ENCODE measurements around the gene CDC73. TPM values are rescaled to one million over a fixed set of nuclear protein-coding genes. Genes with fewer than 3 reads are reported as not detected.
A peak's percentile ranks its signal among the peaks of the same experiment; 100 is the strongest.

Gene CDC73
- total and polyA plus RNA-seq, 9 of the 15 experiments (the other 6 are each of a cell fraction or from before 2014, with no cell fraction given), result 19.0 to 61.7 (median 30.1) TPM

DNA sequence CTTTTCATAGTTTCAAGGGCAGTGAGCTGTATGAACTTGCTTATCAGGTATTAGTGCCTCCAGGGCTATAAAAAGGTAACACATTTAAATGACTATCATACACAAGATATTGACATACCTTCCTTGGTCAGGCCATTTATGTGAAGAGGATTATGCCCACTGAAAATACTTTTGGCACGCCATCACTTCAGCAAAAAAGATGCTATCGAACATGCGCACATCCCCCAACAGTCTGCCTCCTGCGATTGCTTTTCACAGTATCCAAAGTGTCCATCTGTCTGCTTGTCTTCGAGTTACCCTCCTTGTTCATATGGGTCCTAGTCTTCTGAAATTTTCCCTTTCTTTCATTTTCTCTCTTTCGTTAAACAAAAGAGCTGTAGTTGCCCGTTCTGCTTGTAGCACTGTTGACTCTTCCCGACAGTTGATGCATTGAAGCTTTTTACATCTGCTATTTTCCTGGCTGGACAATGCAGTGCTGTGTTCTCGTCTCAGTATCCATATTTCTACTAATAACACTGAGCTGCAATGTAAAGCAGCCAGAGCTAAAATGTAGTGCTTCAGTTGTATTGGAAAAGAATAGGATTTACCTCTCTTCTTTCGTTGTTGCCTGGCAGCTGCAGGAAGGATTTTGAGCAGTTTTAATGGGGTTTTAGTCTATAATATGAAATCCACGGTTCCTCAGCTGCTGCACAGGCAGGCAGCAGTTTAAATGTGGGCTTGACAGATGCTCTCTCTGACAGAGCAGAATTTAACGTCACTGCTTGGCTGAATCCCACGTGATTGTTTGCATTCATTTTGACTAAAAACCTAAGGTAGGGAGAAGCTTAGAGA lies 64.3 kb downstream of the CDC73 start, which contains the start of gene B3GALT2:
Gene B3GALT2, minus strand, starts transcription at position 713 of the 831 bp plus-strand sequence. CDS start 5,051 bp downstream, outside the sequence.
- Histone ChIP-seq H2AFZ (ENCODE audit: low read depth, low read length) (no peak within 1 kb of the TSS), H3K36me3 (ENCODE audit: control insufficient read depth, insufficient read depth, low read length) (peaks cover 3% of the 10 kb centered on the region; the same call in 1 of the 3 replicates), H3K9ac (ENCODE audit: insufficient read depth in 1 of 2, low read depth in 2 of 2, low read length in 2 of 2) (no peak within 1 kb of the TSS), H3K9me3 (replicated peaks; ENCODE audit: control insufficient read depth, insufficient read depth, low read depth, low read length) (no peaks in the 10 kb centered on the region; the same call in 1 of the 2 replicates), H3K79me2 (ENCODE audit: control insufficient read depth, insufficient read depth, low read length) (peaks cover 87% of the 10 kb centered on the region), H3K9me1 (ENCODE audit: control insufficient read depth, insufficient read depth, low read length) (no peaks in the 10 kb centered on the region), H3K4me2 (ENCODE audit: insufficient read depth, low read length) (no peak within 1 kb of the TSS; the same call in 1 of the 2 replicates), H4K20me1 (replicated peaks; ENCODE audit: control insufficient read depth, insufficient read depth, low read length) (peaks cover 3% of the 10 kb centered on the region; the same call in 1 of the 2 replicates), H3K27ac (ENCODE audit: extremely low read depth, low read depth, low read length) (no peak within 1 kb of the TSS), H3K4me3 (no peak within 1 kb of the TSS), H3K27me3 (ENCODE audit: control insufficient read depth in 2 of 2, insufficient read depth in 2 of 2, low read length in 2 of 2) (no peaks in the 10 kb centered on the region), H3K4me1 (replicated peaks in 1 of 2; ENCODE audit: control insufficient read depth in 2 of 2, insufficient read depth in 2 of 2, low read length in 2 of 2) (no peaks in the 10 kb centered on the region; a peak in 1 of 5 replicates)
- peak in 1 of 4 experiments; percentile 26 for DNase-seq (ENCODE audit: extremely low read depth in 1 of 4, low spot score in 3 of 4)
- peak; percentile 44 for FAIRE-seq
- intact Hi-C loops (cut with micrococcal nuclease), result loop anchor here (10.0 kb wide), 1 partner anchor 209 kb away; no protein-coding TSS in a partner anchor
- ChIA-PET CTCF (ENCODE audit: low intra/inter-chr PET ratio) (no interaction called here), POLR2A (interaction anchor here (0.6 to 1.3 kb wide), 4 partner anchors 9 to 243 kb away, joined by 3 to 4 read pairs (median 4); no protein-coding TSS in a partner anchor)
- in situ Hi-C loops (cut with MboI), result no loop called here
- BruUV-seq (replicated peaks), result no TSS peak
- peak; percentile 67 for ATAC-seq
- TF ChIP-seq, protein P1, sequence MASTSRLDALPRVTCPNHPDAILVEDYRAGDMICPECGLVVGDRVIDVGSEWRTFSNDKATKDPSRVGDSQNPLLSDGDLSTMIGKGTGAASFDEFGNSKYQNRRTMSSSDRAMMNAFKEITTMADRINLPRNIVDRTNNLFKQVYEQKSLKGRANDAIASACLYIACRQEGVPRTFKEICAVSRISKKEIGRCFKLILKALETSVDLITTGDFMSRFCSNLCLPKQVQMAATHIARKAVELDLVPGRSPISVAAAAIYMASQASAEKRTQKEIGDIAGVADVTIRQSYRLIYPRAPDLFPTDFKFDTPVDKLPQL (IDR thresholded peaks at IDR 0.05; ENCODE audit: extremely low read depth, insufficient read length), result no peak
- no peak for TF ChIP-seq ZNF12 (CRISPR knock-in tag; IDR thresholded peaks at IDR 0.05)
- TF ChIP-seq MCM3 (IDR thresholded peaks at IDR 0.05), result no peak
- no peak for TF ChIP-seq ATF1 (CRISPR knock-in tag; IDR thresholded peaks at IDR 0.05)
- peak; percentile 35; the same call in 1 of the 2 replicates for TF ChIP-seq ATF1 (tag; IDR thresholded peaks at IDR 0.05)
- TF ChIP-seq RFX7 (CRISPR knock-in tag; IDR thresholded peaks at IDR 0.05), result no peak
- TF ChIP-seq NFATC3 (IDR thresholded peaks at IDR 0.05), result no peak
- TF ChIP-seq ARID1B (IDR thresholded peaks at IDR 0.05), result 0 out of 2 replicates have a peak, but pooled peaks have one; percentile 6
- TF ChIP-seq, protein P2, sequence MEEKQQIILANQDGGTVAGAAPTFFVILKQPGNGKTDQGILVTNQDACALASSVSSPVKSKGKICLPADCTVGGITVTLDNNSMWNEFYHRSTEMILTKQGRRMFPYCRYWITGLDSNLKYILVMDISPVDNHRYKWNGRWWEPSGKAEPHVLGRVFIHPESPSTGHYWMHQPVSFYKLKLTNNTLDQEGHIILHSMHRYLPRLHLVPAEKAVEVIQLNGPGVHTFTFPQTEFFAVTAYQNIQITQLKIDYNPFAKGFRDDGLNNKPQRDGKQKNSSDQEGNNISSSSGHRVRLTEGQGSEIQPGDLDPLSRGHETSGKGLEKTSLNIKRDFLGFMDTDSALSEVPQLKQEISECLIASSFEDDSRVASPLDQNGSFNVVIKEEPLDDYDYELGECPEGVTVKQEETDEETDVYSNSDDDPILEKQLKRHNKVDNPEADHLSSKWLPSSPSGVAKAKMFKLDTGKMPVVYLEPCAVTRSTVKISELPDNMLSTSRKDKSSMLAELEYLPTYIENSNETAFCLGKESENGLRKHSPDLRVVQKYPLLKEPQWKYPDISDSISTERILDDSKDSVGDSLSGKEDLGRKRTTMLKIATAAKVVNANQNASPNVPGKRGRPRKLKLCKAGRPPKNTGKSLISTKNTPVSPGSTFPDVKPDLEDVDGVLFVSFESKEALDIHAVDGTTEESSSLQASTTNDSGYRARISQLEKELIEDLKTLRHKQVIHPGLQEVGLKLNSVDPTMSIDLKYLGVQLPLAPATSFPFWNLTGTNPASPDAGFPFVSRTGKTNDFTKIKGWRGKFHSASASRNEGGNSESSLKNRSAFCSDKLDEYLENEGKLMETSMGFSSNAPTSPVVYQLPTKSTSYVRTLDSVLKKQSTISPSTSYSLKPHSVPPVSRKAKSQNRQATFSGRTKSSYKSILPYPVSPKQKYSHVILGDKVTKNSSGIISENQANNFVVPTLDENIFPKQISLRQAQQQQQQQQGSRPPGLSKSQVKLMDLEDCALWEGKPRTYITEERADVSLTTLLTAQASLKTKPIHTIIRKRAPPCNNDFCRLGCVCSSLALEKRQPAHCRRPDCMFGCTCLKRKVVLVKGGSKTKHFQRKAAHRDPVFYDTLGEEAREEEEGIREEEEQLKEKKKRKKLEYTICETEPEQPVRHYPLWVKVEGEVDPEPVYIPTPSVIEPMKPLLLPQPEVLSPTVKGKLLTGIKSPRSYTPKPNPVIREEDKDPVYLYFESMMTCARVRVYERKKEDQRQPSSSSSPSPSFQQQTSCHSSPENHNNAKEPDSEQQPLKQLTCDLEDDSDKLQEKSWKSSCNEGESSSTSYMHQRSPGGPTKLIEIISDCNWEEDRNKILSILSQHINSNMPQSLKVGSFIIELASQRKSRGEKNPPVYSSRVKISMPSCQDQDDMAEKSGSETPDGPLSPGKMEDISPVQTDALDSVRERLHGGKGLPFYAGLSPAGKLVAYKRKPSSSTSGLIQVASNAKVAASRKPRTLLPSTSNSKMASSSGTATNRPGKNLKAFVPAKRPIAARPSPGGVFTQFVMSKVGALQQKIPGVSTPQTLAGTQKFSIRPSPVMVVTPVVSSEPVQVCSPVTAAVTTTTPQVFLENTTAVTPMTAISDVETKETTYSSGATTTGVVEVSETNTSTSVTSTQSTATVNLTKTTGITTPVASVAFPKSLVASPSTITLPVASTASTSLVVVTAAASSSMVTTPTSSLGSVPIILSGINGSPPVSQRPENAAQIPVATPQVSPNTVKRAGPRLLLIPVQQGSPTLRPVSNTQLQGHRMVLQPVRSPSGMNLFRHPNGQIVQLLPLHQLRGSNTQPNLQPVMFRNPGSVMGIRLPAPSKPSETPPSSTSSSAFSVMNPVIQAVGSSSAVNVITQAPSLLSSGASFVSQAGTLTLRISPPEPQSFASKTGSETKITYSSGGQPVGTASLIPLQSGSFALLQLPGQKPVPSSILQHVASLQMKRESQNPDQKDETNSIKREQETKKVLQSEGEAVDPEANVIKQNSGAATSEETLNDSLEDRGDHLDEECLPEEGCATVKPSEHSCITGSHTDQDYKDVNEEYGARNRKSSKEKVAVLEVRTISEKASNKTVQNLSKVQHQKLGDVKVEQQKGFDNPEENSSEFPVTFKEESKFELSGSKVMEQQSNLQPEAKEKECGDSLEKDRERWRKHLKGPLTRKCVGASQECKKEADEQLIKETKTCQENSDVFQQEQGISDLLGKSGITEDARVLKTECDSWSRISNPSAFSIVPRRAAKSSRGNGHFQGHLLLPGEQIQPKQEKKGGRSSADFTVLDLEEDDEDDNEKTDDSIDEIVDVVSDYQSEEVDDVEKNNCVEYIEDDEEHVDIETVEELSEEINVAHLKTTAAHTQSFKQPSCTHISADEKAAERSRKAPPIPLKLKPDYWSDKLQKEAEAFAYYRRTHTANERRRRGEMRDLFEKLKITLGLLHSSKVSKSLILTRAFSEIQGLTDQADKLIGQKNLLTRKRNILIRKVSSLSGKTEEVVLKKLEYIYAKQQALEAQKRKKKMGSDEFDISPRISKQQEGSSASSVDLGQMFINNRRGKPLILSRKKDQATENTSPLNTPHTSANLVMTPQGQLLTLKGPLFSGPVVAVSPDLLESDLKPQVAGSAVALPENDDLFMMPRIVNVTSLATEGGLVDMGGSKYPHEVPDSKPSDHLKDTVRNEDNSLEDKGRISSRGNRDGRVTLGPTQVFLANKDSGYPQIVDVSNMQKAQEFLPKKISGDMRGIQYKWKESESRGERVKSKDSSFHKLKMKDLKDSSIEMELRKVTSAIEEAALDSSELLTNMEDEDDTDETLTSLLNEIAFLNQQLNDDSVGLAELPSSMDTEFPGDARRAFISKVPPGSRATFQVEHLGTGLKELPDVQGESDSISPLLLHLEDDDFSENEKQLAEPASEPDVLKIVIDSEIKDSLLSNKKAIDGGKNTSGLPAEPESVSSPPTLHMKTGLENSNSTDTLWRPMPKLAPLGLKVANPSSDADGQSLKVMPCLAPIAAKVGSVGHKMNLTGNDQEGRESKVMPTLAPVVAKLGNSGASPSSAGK (IDR thresholded peaks at IDR 0.05), result 0 out of 2 replicates have a peak, but pooled peaks have one; percentile 13
- TF ChIP-seq CBFA2T3 (IDR thresholded peaks at IDR 0.05), result peak; percentile 36; the same call in 1 of the 2 replicates
- WGBS (ENCODE audit: insufficient coverage, low coverage, missing lambda C conversion rate), result 47% methylated on average over 13 of the region's 13 CpGs
